ENCODE data around the gene SMCO3. TPM values are rescaled to one million over a fixed set of nuclear protein-coding genes. Genes with fewer than 3 reads are reported as not detected.

SMCO3 gene
- total RNA-seq, 1 experiment from 2014 or later: not detected

GRCh38 chr12:14810167-14810952 is 3.6 kb downstream of the SMCO3 start:
- no peak for ATAC-seq

GRCh38 chr12:14803830-14804160 is 10.2 kb downstream of the SMCO3 start:
- peaks cover 6 to 15% of the 10 kb centered on the region in 2 experiments; a peak in 3 of 4 replicates for H3K4me1 ChIP-seq (ENCODE audit: control insufficient read depth in 1 of 2, insufficient read depth in 2 of 2, low read length in 2 of 2)
- peak overlapping the region; percentile 25 for H2AFZ ChIP-seq (ENCODE audit: low read depth, low read length, poor library complexity, severe bottlenecking)
- H3K9me2 ChIP-seq (ENCODE audit: insufficient read depth): no peaks in the 10 kb centered on the region
- H3K27me3 ChIP-seq (ENCODE audit: insufficient read depth, low read length): no peaks in the 10 kb centered on the region
- ChIA-PET RAD21 (ENCODE audit: low non-redundant PET in 1 of 2, low total read pairs in 2 of 2, uncharacterized antibody in 2 of 2, unreplicated experiment in 2 of 2) (no interaction called here), CTCF (interaction anchor here (0.9 to 1.4 kb wide), 4 partner anchors 8 to 728 kb away, joined by 3 to 5 read pairs (median 4); no protein-coding TSS in a partner anchor), POLR2A (interaction anchor here (1.5 to 2.2 kb wide), 5 partner anchors 8 to 197 kb away, joined by 4 to 13 read pairs (median 7); a partner anchor contains a TSS)
- peak; percentile 2 for DNase-seq (ENCODE audit: low read depth, low spot score)
- peak overlapping the region; percentile 73 for H3K4me2 ChIP-seq (ENCODE audit: low read length)
- peak overlapping the region; percentile 61; the same call in 1 of the 2 replicates for H3K27ac ChIP-seq (ENCODE audit: low read depth, low read length)
- no peak for TF ChIP-seq TCF7L2 (IDR thresholded peaks at IDR 0.05; ENCODE audit: borderline replicate concordance, extremely low read depth, insufficient read depth, insufficient read length)
- TF ChIP-seq MAX (IDR thresholded peaks at IDR 0.05): 0 out of 2 replicates have a peak, but pooled peaks have one; percentile 7
- H3K9me3 ChIP-seq (ENCODE audit: control insufficient read depth in 1 of 2, insufficient read depth in 1 of 2, low read depth in 1 of 2, low read length in 2 of 2): no peaks in the 10 kb centered on the region
- no peaks in the 10 kb centered on the region for H4K20me1 ChIP-seq (ENCODE audit: insufficient read depth)
- H3K4me3 ChIP-seq (replicated peaks in 1 of 2; ENCODE audit: low read depth in 1 of 2, low read length in 2 of 2): peak overlapping the region; percentile 86 to 94
- H3K79me2 ChIP-seq (ENCODE audit: insufficient read depth, low read length): peaks cover 53% of the 10 kb centered on the region
- H3K36me3 ChIP-seq (ENCODE audit: control insufficient read depth in 1 of 2, insufficient read depth in 2 of 2, low read length in 2 of 2): peaks cover 7 to 9% of the 10 kb centered on the region in 2 experiments
- peak; percentile 24 for ATAC-seq
- intact Hi-C loops (cut with micrococcal nuclease): no loop called here
- peak overlapping the region; percentile 95 for H3K9ac ChIP-seq (ENCODE audit: low read length)
- BruUV-seq (replicated peaks): TSS peak; percentile 84

More at GRCh38 chr12:14810167-14810952, 3.6 kb downstream of the SMCO3 start:
- Histone ChIP-seq H3K9me2 (ENCODE audit: insufficient read depth) (no peaks in the 10 kb centered on the region), H3K79me2 (ENCODE audit: insufficient read depth, low read length) (no peaks in the 10 kb centered on the region), H2AFZ (ENCODE audit: low read depth, low read length, poor library complexity, severe bottlenecking) (no peak overlapping the region), H4K20me1 (ENCODE audit: insufficient read depth) (no peaks in the 10 kb centered on the region), H3K4me2 (ENCODE audit: low read length) (no peak overlapping the region), H3K36me3 (ENCODE audit: control insufficient read depth in 1 of 2, insufficient read depth in 2 of 2, low read length in 2 of 2) (no peaks in the 10 kb centered on the region), H3K27ac (ENCODE audit: low read depth, low read length) (no peak overlapping the region), H3K4me1 (ENCODE audit: control insufficient read depth in 1 of 2, insufficient read depth in 2 of 2, low read length in 2 of 2) (no peaks in the 10 kb centered on the region), H3K27me3 (ENCODE audit: insufficient read depth, low read length) (no peaks in the 10 kb centered on the region), H3K9ac (ENCODE audit: low read length) (no peak overlapping the region), H3K4me3 (replicated peaks in 1 of 2; ENCODE audit: low read depth in 1 of 2, low read length in 2 of 2) (no peak overlapping the region), H3K9me3 (ENCODE audit: control insufficient read depth in 1 of 2, insufficient read depth in 1 of 2, low read depth in 1 of 2, low read length in 2 of 2) (no peaks in the 10 kb centered on the region)
- ChIA-PET RAD21 (ENCODE audit: low non-redundant PET in 1 of 2, low total read pairs in 2 of 2, uncharacterized antibody in 2 of 2, unreplicated experiment in 2 of 2) (interaction anchor here (0.8 to 1.4 kb wide), 1 partner anchor 185 kb away, joined by 3 to 6 read pairs; no protein-coding TSS in a partner anchor), CTCF (interaction anchor here (1.2 to 1.5 kb wide), 5 partner anchors 11 to 411 kb away, joined by 3 to 16 read pairs (median 3); partner anchors contain the start of gene RERG), POLR2A (interaction anchor here (1.7 to 2.0 kb wide), 2 partner anchors 7 to 40 kb away, joined by 5 to 7 read pairs; partner anchors contain the start of genes C12orf60 and WBP11)
- TF ChIP-seq EZH2 (IDR thresholded peaks at IDR 0.05) (no peak), POLR2A (IDR thresholded peaks at IDR 0.05; ENCODE audit: borderline replicate concordance, extremely low read depth, insufficient read depth, insufficient read length) (no peak), ZFX (IDR thresholded peaks at IDR 0.05) (no peak), CBX3 (IDR thresholded peaks at IDR 0.05; ENCODE audit: low read depth) (no peak)
- DNase-seq (ENCODE audit: low read depth, low spot score): no peak
- intact Hi-C loops (cut with micrococcal nuclease): no loop called here
- BruUV-seq (replicated peaks): no TSS peak
